Uterus (tissue), 2 donors: ENCODE results near the gene FREM1.

Experiments
- POLR2A ChIP-seq, 2 donors: fragments of 450-650 bp; IDR thresholded peaks; one replicate each; pipeline ENCODE4 v1.6.1; 2016; ENCODE audit warnings: antibody characterized with exemption in 2 of 2, mild to moderate bottlenecking in 1 of 2, moderate library complexity in 1 of 2
- TF ChIP-seq, protein P1 (sequence below), 4 experiments: fragments of 200-600 bp in 2 of 4; fragments of 450-650 bp in 2 of 4; sonication (generic) in 2 of 4; IDR thresholded peaks; one replicate each; pipeline ENCODE4 v1.5.1; 2016 to 2019; ENCODE audit warnings: antibody characterized with exemption in 4 of 4, mild to moderate bottlenecking in 2 of 4, moderate library complexity in 1 of 4

- TF ChIP-seq, protein P1, sequence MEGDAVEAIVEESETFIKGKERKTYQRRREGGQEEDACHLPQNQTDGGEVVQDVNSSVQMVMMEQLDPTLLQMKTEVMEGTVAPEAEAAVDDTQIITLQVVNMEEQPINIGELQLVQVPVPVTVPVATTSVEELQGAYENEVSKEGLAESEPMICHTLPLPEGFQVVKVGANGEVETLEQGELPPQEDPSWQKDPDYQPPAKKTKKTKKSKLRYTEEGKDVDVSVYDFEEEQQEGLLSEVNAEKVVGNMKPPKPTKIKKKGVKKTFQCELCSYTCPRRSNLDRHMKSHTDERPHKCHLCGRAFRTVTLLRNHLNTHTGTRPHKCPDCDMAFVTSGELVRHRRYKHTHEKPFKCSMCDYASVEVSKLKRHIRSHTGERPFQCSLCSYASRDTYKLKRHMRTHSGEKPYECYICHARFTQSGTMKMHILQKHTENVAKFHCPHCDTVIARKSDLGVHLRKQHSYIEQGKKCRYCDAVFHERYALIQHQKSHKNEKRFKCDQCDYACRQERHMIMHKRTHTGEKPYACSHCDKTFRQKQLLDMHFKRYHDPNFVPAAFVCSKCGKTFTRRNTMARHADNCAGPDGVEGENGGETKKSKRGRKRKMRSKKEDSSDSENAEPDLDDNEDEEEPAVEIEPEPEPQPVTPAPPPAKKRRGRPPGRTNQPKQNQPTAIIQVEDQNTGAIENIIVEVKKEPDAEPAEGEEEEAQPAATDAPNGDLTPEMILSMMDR (IDR thresholded peaks at IDR 0.05) = no peak
- no peak for TF ChIP-seq POLR2A (IDR thresholded peaks at IDR 0.05)
Observed at GRCh38 chr9:14958989-14959388, 48.8 kb upstream of the FREM1 start.
